Umbilical cord (tissue), 2 donors: ENCODE data around the gene IQCE. TPM values are rescaled to one million over a fixed set of nuclear protein-coding genes. Genes with fewer than 3 reads are reported as not detected.
"Not testable (repeated sequence)": the region's sequence is repeated elsewhere in the genome, so short reads cannot be mapped to it uniquely, and the experiment has no call there.

Experiments
- DNase-seq: peaks from one replicate; pipeline ENCODE4 v3.0.0-alpha.2; 2015; ENCODE audit warnings: low spot score
- total RNA-seq: library from RNA; depleted of rRNA; stranded (reverse); fragments of >200 nt; gene quantifications from one replicate; pipeline ENCODE4 v1.2.3, GENCODE V29; 2014; ENCODE audit warnings: low replicate concordance; ENCODE audit not compliant: insufficient read depth

The IQCE gene
- total RNA-seq, 1 donor from 2014 or later: 5.1 TPM

DNA sequence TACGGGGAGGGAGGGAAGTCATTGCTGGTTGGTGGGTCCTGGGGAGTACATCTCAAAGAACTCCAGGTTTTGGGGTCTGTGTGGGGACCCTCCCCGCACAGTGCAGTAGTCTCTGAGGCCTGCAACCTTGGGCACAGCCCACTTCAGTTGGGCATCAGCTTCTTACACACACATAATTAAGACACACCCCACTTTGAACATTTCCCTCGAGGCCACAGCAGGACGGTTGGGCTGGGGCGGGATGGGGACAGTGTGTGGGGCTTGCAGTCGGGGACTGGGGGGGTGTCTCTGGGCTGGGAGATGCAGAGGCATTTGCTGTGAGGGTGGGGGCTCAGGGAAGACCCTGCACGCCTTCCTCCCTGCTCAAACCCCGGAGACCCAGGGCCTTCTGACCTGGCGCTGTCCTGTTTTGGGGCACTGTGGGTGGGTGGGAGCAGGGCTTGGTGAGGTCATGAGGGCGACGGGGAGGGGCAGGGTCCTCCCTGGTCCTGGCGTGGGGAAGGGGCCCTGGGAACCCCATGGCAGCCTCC lies 38.0 kb upstream of the IQCE start:
- DNase-seq: no peak

DNA sequence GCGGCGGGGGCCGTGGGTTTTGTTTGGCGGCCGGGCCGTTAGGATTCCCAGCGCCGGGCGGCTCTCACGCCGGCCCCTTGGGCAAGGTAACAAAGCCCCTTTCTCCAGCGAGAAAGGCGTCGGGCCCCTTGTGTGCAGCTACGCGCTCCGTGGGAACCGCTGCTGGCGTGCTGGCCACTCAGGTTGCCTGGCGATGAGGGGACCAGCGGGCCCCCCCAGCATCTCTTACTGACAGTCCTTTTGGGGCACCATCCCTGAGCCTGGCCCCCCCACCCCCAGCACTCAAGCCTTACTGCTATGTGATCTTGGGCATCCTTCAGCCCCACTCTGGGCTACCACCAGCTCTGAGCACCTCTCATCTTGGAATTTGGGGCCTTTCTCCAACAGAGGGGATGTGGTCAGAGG lies 37.4 kb upstream of the IQCE start:
- DNase-seq: no peak

DNA sequence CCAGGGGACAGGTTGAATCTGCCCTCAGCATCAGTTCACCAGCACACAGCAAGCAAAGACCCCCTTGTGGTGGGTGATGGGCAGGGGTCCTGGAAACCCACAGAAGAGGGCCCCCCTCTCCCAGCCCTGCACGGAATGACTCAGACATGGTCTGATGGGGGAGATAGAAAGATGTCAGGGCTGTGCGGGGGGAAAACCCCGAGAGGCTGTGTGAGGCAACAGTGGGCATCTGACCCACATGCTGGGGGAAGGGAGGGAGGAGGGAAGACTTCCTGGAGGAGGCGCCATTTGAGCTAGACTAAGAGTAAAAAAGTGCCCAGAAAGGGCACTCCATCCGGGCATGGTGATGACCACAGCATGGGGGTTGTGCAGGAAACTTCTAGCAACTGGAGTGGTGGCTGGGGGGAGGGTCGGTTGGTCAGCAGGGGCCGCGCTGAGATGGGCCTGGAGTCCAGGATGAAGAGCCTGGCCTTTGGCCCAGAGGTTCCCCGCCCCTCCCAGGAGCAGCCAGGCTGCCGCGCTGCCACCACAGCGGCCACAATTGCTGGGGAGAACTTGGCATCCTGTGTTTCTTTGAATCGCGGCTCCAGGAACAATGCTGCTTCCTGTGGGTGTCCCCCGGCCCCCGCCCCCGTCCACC lies 36.7 kb upstream of the IQCE start:
- no peak for DNase-seq

DNA sequence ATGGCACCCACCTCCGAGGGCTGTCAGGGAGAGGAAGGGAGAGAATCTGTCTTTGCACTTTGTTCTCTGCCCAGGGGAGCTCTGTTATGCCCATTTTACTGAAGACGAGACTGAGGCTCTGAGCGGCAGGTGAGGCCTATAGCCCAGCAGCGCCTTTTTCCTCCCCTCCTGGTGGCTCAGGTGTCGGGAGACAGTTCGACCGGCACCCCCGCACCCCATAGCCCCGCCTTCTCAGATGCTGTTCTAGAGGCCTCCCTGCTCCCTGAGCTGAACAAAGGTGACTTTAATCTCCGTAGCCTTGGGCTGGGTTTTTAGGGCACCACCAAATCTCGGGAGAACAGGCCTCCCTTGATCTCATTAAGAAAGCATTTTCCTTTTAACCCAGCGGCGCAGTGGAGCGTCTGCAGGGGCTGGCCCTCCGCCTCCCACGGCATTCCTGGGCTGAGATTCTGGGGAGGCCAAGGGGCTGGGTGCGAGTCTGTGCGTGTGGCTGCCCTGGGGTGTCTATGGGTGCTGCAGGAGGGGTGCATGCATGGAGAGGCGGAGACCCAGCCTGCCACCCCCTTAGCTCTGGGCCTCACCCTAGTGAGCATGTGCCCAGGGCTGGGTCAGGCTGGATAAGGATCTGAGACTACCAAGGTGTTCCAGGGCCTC lies 35.9 kb upstream of the IQCE start:
- peak; percentile 82 for DNase-seq

DNA sequence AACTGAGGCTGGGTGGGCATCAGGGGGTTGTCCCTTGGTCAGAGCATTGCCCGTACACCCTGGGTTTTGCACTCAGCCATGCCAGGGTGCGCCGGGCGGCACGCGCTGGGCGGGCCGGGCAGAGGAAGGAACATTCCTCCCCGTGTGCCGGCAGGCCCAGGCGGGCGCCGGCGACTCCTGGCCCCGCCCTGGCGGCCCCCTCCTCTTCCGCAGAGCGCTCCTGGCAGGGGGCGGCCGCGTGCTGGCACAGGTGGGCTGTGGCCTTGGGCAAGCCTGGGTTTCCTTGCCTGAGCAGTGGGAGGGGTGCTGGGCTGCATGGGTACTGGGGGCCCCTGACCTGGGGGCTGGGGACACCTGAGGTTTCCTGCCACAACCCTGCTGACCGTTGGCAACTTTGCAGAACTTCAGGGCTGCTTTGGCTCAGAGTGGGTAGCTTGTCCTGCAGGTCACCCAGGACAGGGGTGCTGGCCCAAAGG lies 35.3 kb upstream of the IQCE start:
- DNase-seq: no peak

DNA sequence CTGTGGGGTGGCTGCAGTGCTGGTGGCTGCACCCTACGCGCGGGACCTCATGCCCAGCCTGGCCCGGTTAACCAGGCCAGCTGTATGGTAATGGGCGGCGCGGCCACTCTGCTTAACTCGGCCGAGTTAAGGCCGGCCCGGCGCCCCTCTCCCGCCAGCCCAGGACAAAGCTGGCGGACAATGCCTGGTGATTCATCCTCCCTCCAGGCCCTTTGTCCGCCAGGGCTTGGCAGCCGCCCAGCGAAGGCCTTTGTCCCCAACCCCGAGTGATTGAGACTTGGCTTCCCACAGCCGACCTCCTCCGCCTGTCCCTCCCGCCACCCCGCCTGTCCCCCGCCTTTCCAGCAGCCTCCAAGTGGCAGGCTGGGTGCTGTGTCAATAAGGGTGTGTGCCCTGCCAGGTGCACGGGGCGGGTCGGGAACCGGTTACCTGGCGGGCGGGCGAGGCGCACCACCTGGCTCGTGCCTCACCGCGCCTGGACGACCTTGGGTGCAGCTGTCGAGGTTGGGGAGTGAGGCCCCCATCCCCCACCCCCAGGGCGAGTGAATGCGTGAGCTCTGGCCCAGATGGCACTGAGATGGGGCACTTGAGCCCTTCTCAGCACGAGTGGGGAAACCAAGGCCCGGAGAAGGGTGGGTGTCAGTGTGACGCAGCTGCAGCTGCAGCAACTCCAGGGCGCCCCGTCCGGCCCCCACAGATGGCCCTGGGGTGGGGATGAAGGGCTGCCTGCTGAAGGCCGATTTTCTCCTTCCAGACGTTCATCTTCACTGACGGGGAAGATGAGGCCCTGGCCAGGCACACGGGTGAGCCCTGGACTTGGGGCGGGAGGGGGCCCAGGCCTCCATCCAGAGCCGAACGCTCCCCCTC lies 34.6 kb upstream of the IQCE start:
- DNase-seq: no peak

DNA sequence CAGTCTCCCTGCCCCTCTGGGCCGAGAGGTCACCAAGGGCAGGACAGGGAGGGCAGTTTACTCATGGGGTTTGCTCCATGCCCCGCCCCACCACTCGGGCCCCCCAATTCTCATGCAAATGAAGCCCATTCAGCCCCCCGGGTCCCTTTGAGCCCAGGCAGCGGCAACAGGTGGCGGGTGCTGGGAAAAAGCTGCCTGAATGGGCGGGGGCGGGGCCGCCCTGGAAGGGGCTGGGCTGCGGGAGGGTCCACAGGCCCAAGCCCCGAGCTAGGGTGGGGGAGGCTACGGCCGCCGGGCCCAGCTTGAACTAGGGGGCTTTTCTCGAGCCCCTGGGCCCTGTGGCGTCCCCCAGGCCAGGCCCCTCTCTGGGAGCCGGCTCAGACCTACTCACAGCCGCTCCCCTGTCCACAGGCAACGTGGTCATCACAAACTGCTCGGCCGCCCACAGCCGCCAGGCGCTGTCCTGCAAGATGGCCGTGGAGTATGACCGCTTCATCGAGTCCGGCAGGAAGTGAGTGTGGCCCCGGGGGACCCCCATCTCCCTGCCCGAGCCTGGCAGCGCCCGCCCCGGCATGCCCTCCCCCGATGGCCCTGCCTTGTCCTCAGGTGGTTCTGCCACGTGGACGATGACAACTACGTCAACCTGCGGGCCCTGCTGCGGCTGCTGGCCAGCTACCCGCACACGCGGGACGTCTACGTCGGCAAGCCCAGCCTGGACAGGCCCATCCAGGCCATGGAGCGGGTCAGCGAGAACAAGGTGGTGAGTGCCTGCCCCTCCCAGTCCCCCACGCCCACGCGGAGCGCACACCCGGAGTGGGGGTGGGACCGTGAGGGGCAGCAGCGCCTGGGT lies 33.7 kb upstream of the IQCE start:
- no peak for DNase-seq

DNA sequence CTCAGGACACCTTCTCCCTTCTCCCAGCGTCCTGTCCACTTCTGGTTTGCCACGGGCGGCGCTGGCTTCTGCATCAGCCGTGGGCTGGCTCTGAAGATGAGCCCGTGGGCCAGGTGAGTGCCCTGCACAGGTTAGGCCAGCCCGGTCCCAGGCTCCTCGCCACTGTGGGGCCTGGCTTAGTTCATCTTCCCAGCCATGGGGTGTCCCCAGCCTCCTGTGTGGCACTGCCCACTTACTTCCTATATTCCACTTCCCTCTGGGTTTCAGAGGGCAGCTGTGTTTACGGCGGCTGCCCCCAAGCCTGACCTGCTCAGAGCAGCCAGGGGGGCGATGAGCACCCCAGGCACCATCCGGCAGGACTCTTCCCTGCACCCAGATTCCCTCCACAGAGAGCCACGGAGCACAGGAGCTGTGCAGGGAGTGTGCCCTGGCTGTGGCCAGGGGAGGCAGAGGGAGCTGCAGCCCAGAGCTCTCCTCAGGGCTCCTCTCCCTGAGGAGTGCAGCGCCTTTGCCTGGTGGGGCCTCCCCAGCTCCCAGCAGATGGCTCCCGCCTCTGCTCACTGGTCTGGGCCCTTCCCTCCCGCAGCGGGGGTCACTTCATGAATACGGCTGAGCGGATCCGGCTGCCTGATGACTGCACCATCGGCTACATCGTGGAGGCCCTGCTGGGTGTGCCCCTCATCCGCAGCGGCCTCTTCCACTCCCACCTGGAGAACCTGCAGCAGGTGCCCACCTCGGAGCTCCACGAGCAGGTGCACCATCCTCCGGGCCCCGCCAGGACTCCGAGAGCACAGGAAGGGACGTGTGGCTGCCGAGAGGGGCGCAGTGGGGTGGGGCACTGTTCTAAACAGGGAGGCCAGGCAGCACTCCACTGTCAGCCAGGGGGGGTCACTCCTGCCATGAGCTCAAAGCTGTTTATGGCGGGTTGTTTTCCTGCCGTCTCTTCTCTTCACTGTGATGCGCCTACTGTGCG lies 32.8 kb upstream of the IQCE start:
- DNase-seq: no peak

GRCh38 chr7:2526659-2527504 lies 31.9 kb upstream of the IQCE start:
- DNase-seq: no peak

GRCh38 chr7:2527505-2528467 lies 31.0 kb upstream of the IQCE start:
- DNase-seq: peak; percentile 76

DNA sequence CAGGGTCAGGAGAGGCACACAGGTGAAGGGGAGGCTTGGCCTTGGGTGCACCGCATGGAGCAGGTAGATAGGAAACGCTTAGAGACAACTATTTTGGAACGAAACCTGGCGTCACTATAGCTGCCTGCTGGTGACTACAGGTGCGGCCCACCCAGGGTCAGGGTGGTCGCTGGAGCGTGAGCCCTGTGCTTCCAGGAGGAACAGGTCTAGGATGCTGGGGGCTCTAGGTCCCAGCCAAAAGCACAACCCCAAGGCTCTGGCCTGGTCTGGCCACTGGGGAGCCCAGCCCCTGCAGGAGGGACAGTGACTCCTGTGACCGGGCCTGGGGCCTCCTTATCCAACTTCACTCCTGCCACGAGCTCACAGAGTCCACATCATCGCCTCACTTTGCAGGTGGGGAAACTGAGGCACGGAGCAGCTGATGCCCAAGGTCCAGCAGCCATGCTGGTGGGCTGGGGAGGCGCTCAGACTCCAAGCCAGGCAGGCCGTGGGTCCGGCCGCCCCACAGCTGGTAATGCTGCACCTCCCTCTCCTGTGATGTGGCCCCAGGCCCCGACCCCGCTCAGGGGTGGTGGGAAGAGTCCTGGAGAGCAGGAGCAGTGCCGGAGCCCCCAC lies 30.2 kb upstream of the IQCE start:
- DNase-seq: no peak

DNA sequence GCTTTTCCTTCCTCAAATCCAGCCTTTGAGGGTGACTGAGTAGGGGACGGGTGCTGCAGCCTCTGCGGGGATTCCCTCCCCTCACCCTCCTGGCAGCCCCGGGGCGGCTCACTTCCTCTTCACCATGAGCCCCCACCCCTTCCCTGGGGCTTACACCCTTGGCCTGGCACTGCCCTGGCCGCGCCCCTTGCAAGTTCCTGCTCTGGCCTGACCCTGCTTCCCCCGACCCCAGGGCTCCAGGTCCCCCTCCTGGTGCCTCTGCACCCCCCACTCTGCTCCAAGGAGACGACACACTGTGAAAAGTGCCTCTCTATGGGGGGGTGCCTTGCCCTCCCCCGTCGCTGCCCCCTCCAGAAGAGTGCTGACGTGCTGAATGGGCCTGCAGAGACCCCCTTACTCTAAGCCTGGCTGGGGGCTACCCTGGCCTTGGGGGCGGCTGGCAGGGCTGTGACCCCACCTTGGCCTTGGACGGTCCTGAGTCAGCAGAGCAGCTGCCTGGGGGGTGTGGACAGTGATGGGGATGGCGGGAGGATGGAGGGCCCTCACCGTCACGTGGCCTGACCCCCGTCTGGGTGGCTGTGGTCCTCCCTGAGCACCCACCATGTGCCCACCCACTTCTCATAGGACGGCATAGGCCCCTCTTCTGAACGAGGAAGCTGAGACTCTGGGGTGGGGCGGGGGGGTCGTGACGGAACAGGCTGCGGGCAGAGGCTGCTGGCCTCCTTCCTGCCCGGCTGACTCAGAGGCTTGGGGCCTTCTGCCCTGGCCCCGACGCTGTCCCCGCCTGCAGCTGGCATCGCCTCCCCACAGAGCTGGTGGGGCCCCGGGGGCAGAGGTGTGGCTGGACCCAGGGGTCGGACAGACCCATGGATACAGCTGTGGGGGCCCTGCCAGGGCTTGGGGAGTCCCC lies 29.4 kb upstream of the IQCE start:
- peak; percentile 65 for DNase-seq

- DNase-seq: no peak
Measured at GRCh38 chr7:2530071-2530987, 28.4 kb upstream of the IQCE start.

- DNase-seq: not testable (repeated sequence)
Measured at GRCh38 chr7:2530994-2531795, 27.6 kb upstream of the IQCE start.

GRCh38 chr7:2531796-2532110 lies 27.0 kb upstream of the IQCE start:
- DNase-seq: not testable (repeated sequence)
